ENCODE measurements around the gene ZNF786.
"Not testable (repeated sequence)": the region's sequence is repeated elsewhere in the genome, so short reads cannot be mapped to it uniquely, and the experiment has no call there.

Gene ZNF786

GRCh38 chr7:149075286-149075685, 15.2 kb downstream of the ZNF786 start:
- DNase-seq: no peak

DNA sequence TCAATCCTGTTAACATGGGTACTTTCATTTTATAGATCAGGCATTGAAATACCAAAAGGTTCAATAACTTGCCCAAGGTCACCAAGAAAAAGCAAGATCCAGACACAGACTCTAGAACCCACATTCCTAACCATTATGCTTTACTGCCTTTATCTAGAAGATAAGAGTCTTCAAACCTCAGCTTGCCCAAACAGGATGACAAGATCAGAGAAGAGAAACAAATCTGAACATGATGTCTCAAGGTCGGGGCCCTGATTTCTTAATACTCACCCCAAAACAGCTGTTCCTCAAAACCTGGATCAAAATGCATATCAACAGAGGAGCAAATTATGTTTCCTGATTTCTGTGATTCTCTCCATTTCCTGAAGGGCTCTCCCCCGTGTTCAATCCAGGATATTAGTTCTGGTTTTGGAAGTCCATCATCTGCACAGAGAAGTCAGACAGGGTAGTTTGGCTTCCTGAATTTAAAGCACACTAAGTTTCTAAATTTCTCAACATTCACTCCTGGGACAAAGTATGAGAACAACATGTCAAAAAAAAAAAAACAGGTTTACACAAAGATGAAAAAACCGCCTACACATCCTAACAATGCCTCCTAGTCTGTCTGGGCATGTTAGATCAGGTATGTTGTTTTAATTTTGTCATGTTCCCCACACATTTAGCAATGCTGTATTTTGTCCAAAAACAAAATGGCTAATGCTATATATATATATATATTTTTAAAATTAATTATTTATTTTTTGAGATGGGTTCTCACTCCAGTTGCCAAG, 16.2 kb downstream of the ZNF786 start:
- DNase-seq: no peak

DNA sequence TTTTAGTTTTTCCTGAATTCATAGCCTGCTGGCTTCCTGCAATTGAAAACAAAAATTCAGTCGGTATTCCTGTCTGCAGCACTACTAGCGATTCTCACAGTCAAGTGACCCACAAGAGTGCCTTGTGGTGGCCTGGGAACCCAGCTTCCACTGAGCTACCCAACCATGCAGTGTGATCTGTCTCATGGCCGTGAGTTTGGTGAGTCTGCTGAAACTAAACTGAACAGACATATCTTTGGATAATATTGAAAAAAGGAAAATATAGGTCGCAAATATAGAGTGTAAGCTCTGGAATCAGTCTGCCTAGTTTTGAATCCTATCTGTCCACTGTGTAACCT, 18.1 kb downstream of the ZNF786 start:
- DNase-seq: no peak

DNA sequence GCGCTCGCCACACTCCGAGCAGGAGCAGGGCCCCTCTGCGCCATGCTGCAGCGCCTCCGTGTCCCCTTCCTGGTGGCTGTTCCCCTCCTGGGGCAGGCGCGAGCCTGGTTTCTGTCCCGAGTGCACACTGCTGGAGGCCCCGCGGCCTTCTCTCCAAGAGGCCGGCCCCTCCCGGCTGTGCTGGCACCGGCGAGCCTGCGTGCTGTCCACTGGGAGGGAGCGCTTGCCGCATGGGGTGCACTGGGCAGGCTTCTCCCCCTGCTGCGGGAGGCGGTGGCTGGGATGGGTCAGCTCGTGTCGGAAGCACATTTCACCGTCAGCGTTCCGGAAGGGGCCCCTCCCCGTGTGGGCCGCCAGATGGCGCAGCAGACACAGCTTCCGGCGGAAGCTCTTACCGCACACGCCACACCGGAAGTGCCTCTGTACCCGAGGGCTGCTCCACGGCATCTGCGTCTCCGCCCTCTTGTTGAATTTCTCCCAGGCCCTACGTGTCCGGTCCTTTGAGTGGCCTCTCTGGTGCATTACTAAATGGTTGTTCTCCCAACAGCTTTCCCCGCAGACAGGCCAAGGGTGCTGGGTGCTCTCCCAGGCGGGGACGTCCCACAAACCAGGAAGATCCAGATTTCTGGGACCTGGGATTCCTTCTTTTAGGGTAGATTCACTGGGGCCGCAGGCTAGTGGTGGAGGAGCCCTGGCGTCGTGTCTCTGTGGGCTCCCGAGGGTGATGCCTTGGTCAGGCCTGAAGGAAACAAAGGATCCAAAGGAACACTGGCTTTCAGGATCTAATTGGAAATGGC, 18.7 kb downstream of the ZNF786 start:
- peak; percentile 47 for DNase-seq

- peak; percentile 20 for DNase-seq
Measured at GRCh38 chr7:149071182-149071635, 19.3 kb downstream of the ZNF786 start.

DNA sequence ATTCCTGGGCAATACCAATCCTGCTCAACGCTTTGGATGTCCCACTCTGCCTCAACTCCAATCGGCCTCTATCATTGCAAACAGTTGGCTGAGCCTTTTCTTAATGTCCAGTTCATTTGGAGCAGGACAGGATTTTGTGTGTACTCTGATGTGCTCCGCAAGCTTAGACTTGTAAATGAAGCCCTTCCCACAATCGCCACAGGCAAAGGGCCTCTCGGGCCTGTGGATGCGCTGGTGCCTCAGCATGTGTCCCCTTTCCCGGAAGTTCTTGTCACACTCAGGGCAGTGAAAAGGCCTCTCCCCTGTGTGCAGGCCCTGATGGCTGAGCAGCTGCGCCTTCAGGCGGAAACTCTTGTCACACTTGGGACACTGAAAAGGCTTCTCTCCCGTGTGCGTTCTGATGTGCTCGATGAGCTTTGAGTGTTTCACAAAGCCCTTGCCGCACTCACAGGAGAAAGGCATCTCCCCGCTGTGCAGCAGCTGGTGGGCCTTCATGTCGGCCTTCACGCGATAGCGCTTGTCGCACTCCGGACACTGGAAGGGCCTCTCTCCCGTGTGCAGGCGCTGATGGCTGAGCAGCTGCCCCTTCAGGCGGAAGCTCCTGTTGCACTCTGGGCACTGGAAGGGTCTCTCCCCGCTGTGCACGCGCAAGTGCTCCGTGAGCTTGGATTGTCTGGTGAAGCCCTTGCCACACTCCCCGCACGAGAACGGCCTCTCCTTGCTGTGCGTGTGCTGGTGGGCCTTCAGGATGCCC, 20.0 kb downstream of the ZNF786 start:
- no peak for DNase-seq

GRCh38 chr7:149067869-149068268, 22.6 kb downstream of the ZNF786 start:
- DNase-seq: no peak

GRCh38 chr7:149063476-149063875, 27.0 kb downstream of the ZNF786 start:
- no peak for DNase-seq

GRCh38 chr7:149062217-149062899, 28.2 kb downstream of the ZNF786 start:
- DNase-seq: not testable (repeated sequence)

DNA sequence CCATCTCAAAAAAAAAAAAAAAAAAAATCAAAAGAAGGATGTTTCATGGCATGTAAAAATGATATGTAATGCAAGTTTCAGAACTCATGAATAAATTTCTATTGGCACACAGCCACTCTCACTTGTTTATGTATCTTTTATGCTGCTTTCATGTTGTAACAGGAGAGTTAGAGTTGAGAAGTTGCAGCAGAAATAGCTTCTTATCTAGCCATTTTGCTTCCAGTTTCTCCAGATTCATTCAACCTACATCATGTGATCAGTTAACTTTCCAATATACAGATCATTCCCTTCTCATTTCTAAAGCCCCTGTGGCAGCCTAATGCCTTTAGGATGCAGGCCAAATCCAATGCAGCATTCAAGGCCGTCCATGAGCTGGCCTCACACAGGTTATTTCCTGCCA, 30.4 kb downstream of the ZNF786 start:
- no peak for DNase-seq

DNA sequence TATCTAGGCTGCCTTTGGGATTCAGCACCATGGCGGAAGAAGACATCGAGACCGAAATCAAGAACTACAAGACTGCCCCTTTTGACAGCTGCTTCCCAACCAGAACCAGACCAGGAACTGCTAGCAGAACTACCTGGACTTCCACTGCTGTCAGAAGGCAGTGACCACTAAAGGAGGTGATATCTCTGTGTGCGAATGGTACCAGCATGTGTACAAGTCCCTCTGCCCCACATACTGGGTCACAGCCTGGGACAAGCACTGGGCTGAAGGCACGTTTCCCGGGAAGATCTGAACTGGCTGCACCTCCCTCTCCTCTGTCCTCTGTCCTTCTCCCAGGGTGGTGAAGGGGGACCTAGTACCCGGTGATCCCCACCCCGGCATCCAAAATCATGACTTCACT, 36.6 kb downstream of the ZNF786 start:
- no peak for DNase-seq

DNA sequence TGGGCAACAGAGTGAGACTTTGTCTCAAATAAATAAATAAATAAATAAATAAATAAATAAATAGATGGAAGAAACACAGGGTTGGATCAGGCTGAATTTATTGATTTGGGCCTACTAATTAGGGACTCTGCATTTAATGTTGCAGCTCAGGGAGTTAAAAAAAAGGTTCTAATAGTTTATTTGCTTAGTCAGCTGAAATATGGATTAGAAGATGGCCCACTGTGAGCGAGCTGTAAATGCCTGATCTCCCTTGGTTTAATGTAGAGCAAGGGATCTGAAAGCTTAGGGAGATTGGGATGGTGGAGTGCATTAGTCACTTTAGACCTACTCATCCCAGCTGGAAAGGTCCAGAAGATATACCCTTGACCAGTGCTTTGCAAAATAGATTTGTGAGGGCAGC, 37.1 kb downstream of the ZNF786 start:
- DNase-seq: no peak

- DNase-seq: no peak
Measured at GRCh38 chr7:149050941-149051340, 39.6 kb downstream of the ZNF786 start.

- DNase-seq: no peak
Measured at GRCh38 chr7:149048805-149049204, 41.7 kb downstream of the ZNF786 start.

DNA sequence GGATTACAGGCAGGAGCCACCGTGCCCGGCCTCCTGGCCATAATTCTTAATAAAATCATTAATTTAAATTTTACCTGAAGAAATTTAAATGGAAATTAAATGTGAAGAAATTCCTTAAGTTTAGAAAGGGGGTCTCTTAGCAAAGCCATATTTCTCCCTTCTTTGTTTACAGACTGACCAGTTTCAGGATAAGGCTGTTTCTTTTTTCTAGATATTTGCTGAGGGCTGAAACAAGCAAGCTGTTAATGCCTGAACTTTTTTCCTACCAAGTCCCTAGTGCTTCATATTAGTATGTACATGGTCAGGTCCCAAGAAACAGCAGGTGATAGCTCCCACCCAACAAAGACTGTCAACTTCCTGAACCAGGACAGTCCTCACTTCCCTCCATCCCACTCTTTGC, 44.1 kb downstream of the ZNF786 start:
- DNase-seq: no peak

DNA sequence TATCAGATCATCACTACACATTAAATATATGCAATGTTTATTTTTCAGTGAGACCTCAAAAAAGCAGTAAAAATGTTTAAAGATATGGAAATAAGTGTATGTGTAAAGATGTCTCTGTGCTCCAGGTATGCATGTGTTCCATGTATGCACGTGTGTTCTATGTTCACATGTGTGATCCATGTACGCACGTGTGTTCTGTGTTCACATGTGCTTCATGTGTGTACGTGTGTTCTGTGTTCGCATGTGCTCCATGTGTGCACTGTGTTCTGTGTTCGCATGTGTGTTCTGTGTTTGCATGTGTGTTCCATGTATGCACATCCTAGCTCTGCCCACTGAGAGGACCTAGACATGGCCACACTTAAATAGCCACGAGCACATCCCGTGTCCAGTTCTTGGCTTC, 46.6 kb downstream of the ZNF786 start:
- DNase-seq: no peak

- DNase-seq: no peak
Measured at GRCh38 chr7:149041350-149041749, 49.2 kb downstream of the ZNF786 start.

GRCh38 chr7:149038641-149039040, 51.9 kb downstream of the ZNF786 start:
- not testable (repeated sequence) for DNase-seq

- no peak for DNase-seq
Measured at GRCh38 chr7:149036676-149037075, 53.8 kb downstream of the ZNF786 start.

DNA sequence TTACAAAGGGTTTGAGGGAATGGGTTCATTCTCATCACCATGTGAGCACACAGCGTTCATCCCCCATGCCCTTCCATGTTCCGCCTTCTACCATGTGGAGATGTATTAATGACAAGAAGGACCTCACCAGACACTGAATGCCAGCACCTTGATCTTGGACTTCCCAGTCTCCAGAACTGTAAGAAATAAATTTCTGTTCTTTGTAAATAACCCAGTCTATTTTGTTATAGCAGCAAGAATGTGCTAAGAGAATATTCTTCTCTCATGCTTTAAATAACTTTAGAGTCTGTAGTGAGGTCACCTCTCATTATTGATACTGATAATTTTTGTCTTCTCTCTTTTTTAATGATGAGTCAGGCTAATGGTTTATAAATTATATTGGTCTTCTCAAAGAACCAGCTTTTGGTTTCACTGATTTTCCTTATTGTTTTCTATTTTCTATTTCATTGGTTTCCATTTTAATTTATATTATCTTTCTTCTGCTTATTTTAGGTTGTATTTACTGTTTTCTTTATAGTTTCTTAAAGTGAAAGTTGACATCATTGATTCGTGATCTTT, 59.1 kb downstream of the ZNF786 start:
- no peak for DNase-seq

- DNase-seq: not testable (repeated sequence)
Measured at GRCh38 chr7:149030439-149030838, 60.1 kb downstream of the ZNF786 start.

- DNase-seq: peak; percentile 100
Measured at GRCh38 chr7:149028346-149029109, 62.0 kb downstream of the ZNF786 start, which contains the start of gene PDIA4. TSS of gene PDIA4 (minus strand) at chr7:149028505. CDS start at chr7:149028408, 97 bp downstream.
